ENCODE data around the gene LMF1.

- TF ChIP-seq RAD21 (IDR thresholded peaks at IDR 0.05; ENCODE audit: low read depth), result peak; percentile 24; the same call in 1 of the 2 replicates
- no peak for TF ChIP-seq SP1 (IDR thresholded peaks at IDR 0.05; ENCODE audit: low read depth)
Measured at GRCh38 chr16:893360-893759, 77.4 kb downstream of the LMF1 start.

Data from HCT116 (cell line).